ENCODE results near the gene TXNIP. TPM values are rescaled to one million over a fixed set of nuclear protein-coding genes. Genes with fewer than 3 reads are reported as not detected.
A peak's percentile ranks its signal among the peaks of the same experiment; 100 is the strongest.

Gene TXNIP
- total and polyA plus RNA-seq, 4 donors: 178 to 1,810 (median 703) TPM

GRCh38 chr1:145997718-145998023, 1.3 kb upstream of the TXNIP start:
- peak in 2 of 3 donors; percentile 77 to 84 for DNase-seq
- H3K27ac ChIP-seq (ENCODE audit: low read depth in 1 of 2, low read length in 1 of 2): peak overlapping the region; percentile 85 to 93
- no peak overlapping the region for H3K4me3 ChIP-seq
- ATAC-seq (ENCODE audit: insufficient read depth, low FRiP score): no peak
- peaks cover 0 to 2% (median 0%) of the 10 kb centered on the region in 4 donors for H3K9me3 ChIP-seq (ENCODE audit: control insufficient read depth in 4 of 4, insufficient read depth in 3 of 4, low read length in 3 of 4)
- peak overlapping the region in 1 of 2 donors; percentile 89 for H3K9ac ChIP-seq (ENCODE audit: insufficient read depth in 1 of 2, low read length in 2 of 2)
- H3K36me3 ChIP-seq (ENCODE audit: control insufficient read depth in 4 of 4, insufficient read depth in 4 of 4, low read length in 4 of 4): peaks cover 14 to 34% (median 18%) of the 10 kb centered on the region in 4 donors
- no peak for TF ChIP-seq CTCF (IDR thresholded peaks at IDR 0.05; ENCODE audit: control extremely low read depth, extremely low read depth)
- 4 to 8% methylated on average over 3 of the region's 3 CpGs for WGBS, 2 donors
- H3K4me1 ChIP-seq (ENCODE audit: control insufficient read depth in 5 of 5, insufficient read depth in 5 of 5, low read length in 5 of 5): peaks cover 7 to 46% (median 21%) of the 10 kb centered on the region in 5 donors
- H3K27me3 ChIP-seq (ENCODE audit: control insufficient read depth in 3 of 3, insufficient read depth in 3 of 3, low read length in 2 of 3): no peaks in the 10 kb centered on the region

DNA sequence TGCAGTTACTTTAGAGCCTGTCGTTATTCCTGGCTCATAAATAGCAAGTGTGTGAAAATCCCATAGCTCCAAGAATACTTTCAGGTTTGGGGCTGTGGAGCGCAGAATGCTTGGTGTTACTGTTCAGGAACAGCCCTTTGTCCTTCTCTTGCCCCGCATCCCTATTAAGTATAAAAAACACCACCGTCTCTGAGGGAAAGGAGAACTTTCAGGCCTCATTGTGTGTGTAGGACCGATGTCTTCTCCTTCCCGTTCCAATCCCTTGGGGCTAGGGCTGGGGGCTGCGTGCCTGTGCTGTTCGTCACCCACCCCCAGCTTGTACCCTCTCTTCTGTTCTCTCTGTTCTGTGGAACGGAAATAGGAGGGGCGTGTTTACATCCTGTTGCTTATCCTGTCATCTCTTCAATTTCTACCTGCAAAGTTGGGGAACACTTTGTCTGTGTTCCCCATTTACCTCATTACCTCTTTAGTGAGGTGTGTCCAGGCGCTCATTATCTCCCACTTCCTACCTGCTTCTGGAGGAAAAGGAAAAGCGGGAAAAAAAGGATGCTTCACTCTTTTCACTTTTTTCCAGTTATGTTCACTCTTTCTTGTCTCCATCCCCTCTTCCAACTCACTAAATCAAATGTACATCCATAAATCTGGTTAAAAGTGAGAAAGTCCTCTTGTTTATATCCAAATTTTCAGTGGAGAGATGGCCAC, 788 bp upstream of the TXNIP start:
- H3K9ac ChIP-seq (ENCODE audit: insufficient read depth in 1 of 2, low read length in 2 of 2): peak overlapping the region; percentile 59 to 89
- no peak for ATAC-seq (ENCODE audit: insufficient read depth, low FRiP score)
- no peaks in the 10 kb centered on the region for H3K27me3 ChIP-seq (ENCODE audit: control insufficient read depth in 3 of 3, insufficient read depth in 3 of 3, low read length in 2 of 3)
- H3K27ac ChIP-seq (ENCODE audit: low read depth in 1 of 2, low read length in 1 of 2): peak overlapping the region; percentile 93 to 98
- 6 to 7% methylated on average over 12 of the region's 12 CpGs for WGBS, 2 donors
- H3K4me1 ChIP-seq (ENCODE audit: control insufficient read depth in 5 of 5, insufficient read depth in 5 of 5, low read length in 5 of 5): peaks cover 8 to 51% (median 21%) of the 10 kb centered on the region in 5 donors
- peaks cover 14 to 39% (median 21%) of the 10 kb centered on the region in 4 donors for H3K36me3 ChIP-seq (ENCODE audit: control insufficient read depth in 4 of 4, insufficient read depth in 4 of 4, low read length in 4 of 4)
- H3K4me3 ChIP-seq: peak overlapping the region; percentile 51
- no peak for TF ChIP-seq CTCF (IDR thresholded peaks at IDR 0.05; ENCODE audit: control extremely low read depth, extremely low read depth)
- peaks cover 0 to 2% (median 0%) of the 10 kb centered on the region in 4 donors for H3K9me3 ChIP-seq (ENCODE audit: control insufficient read depth in 4 of 4, insufficient read depth in 3 of 4, low read length in 3 of 4)
- peak in 2 of 3 donors; percentile 39 to 78 for DNase-seq

- Histone ChIP-seq H3K9me3 (ENCODE audit: control insufficient read depth in 4 of 4, insufficient read depth in 3 of 4, low read length in 3 of 4) (peaks cover 0 to 2% (median 0%) of the 10 kb centered on the region in 4 donors), H3K27me3 (ENCODE audit: control insufficient read depth in 3 of 3, insufficient read depth in 3 of 3, low read length in 2 of 3) (no peaks in the 10 kb centered on the region), H3K27ac (ENCODE audit: low read depth in 1 of 2, low read length in 1 of 2) (peak overlapping the region; percentile 85 to 99), H3K4me1 (ENCODE audit: control insufficient read depth in 5 of 5, insufficient read depth in 5 of 5, low read length in 5 of 5) (peaks cover 8 to 53% (median 21%) of the 10 kb centered on the region in 5 donors), H3K4me3 (peak overlapping the region; percentile 100), H3K36me3 (ENCODE audit: control insufficient read depth in 4 of 4, insufficient read depth in 4 of 4, low read length in 4 of 4) (peaks cover 14 to 43% (median 22%) of the 10 kb centered on the region in 4 donors), H3K9ac (ENCODE audit: insufficient read depth in 1 of 2, low read length in 2 of 2) (peak overlapping the region; percentile 89 to 100)
- DNase-seq: peak in 1 of 3 donors; percentile 46
- no peak for TF ChIP-seq CTCF (IDR thresholded peaks at IDR 0.05; ENCODE audit: control extremely low read depth, extremely low read depth)
- WGBS, 2 donors: 0% methylated on average over 13 of the region's 13 CpGs
- ATAC-seq (ENCODE audit: insufficient read depth, low FRiP score): no peak
These were observed 381 bp downstream of the TXNIP start for GRCh38 chr1:145995964-145996432.

All from lung (tissue), 12 donors.